Thyroid gland (tissue), 4 donors: ENCODE measurements around the gene DCLK2. TPM values are rescaled to one million over a fixed set of nuclear protein-coding genes. Genes with fewer than 3 reads are reported as not detected.

Experiments used
- DNase-seq, 2 donors: peaks; one replicate each; pipeline ENCODE4 v3.0.0-alpha.2; 2019
- H3K27ac ChIP-seq, 3 donors: fragments of 200-600 bp; sonication (generic); 1 replicate in 2 of 3; 2 replicates in 1 of 3; pipeline ENCODE4 v1.5.1; 2016 to 2019; ENCODE audit warnings: mild to moderate bottlenecking in 1 of 3, moderate library complexity in 1 of 3
- H3K27me3 ChIP-seq: fragments of 200-600 bp; sonication (generic); one replicate; pipeline ENCODE4 v1.5.1; 2019
- H3K36me3 ChIP-seq, 2 donors: fragments of 200-600 bp; sonication (generic); one replicate each; pipeline ENCODE4 v1.5.1; 2016 to 2019
- H3K4me1 ChIP-seq, 2 donors: fragments of 200-600 bp; sonication (generic); one replicate each; pipeline ENCODE4 v1.5.1; 2017 to 2019
- H3K4me3 ChIP-seq, 3 donors: fragments of 200-600 bp; sonication (generic); replicated peaks in 1 of 3; 1 replicate in 2 of 3; 2 replicates in 1 of 3; pipeline ENCODE4 v1.5.1; 2016; ENCODE audit warnings: mild to moderate bottlenecking in 1 of 3
- H3K9me3 ChIP-seq: fragments of 200-600 bp; sonication (generic); one replicate; pipeline ENCODE4 v1.5.1; 2017
- CTCF ChIP-seq, 6 experiments: fragments of 200-600 bp in 3 of 6; fragments of 450-650 bp in 3 of 6; sonication (generic) in 3 of 6; IDR thresholded peaks; one replicate each; pipeline ENCODE4 v1.5.1; 2016 to 2019; ENCODE audit warnings: antibody characterized with exemption in 6 of 6, mild to moderate bottlenecking in 2 of 6, inconsistent platforms in 1 of 6, moderate library complexity in 1 of 6
- POLR2A ChIP-seq, 2 donors: fragments of 450-650 bp; IDR thresholded peaks; one replicate each; pipeline ENCODE4 v1.6.1; 2017; ENCODE audit warnings: antibody characterized with exemption in 2 of 2, mild to moderate bottlenecking in 2 of 2, moderate library complexity in 1 of 2
- WGBS, 2 donors: methylation state at CpG; one replicate each; pipeline ENCODE4 v1.1.5; 2017; 5-methylcytosine and 5-hydroxymethylcytosine counted together
- intact Hi-C: fragments of 100-400 bp; cut with DNase I; formaldehyde crosslinking; loops from one replicate; pipeline ENCODE4 v1.15.1; 2023
- total RNA-seq, 4 donors: library from RNA; depleted of rRNA; stranded (reverse); fragments of >200 nt; gene quantifications; one replicate each; pipeline ENCODE4 v1.2.3, GENCODE V29; 2016

Gene DCLK2
- total RNA-seq, 4 donors from 2014 or later: 6.6 to 19.7 (median 12.3) TPM

- H3K36me3 ChIP-seq: no peaks in the 10 kb centered on the region
- no peaks in the 10 kb centered on the region for H3K27me3 ChIP-seq
- no peak overlapping the region for H3K27ac ChIP-seq
- H3K4me1 ChIP-seq: peaks cover 0 to 7% of the 10 kb centered on the region in 2 donors
- no peaks in the 10 kb centered on the region for H3K9me3 ChIP-seq
- no peak overlapping the region for H3K4me3 ChIP-seq
- 96 to 97% methylated on average over 6 of the region's 6 CpGs for WGBS, 2 donors
- DNase-seq: no peak
- no peak for TF ChIP-seq CTCF (IDR thresholded peaks at IDR 0.05)
- TF ChIP-seq POLR2A (IDR thresholded peaks at IDR 0.05): no peak
- intact Hi-C loops: no loop called here
Measured at GRCh38 chr4:150068300-150068960, 9.8 kb upstream of the DCLK2 start.

- Histone ChIP-seq H3K36me3 (no peaks in the 10 kb centered on the region), H3K4me3 (no peak overlapping the region), H3K4me1 (peaks cover 0 to under 1% of the 10 kb centered on the region in 2 donors), H3K27ac (no peak overlapping the region), H3K27me3 (no peaks in the 10 kb centered on the region), H3K9me3 (no peaks in the 10 kb centered on the region)
- no peak for TF ChIP-seq CTCF (IDR thresholded peaks at IDR 0.05)
- TF ChIP-seq POLR2A (IDR thresholded peaks at IDR 0.05): no peak
- intact Hi-C loops: no loop called here
- DNase-seq: no peak
- 53 to 87% methylated on average over 1 of the region's 1 CpG for WGBS, 2 donors
Measured at GRCh38 chr4:150069353-150069752, 8.9 kb upstream of the DCLK2 start.

GRCh38 chr4:150070464-150071170, 7.6 kb upstream of the DCLK2 start:
- intact Hi-C loops: loop anchor here (10.0 kb wide), 1 partner anchor 164 kb away; no protein-coding TSS in a partner anchor
- H3K27ac ChIP-seq: no peak overlapping the region
- H3K27me3 ChIP-seq: no peaks in the 10 kb centered on the region

GRCh38 chr4:150072471-150072870, 5.8 kb upstream of the DCLK2 start:
- H3K9me3 ChIP-seq: no peaks in the 10 kb centered on the region
- WGBS, 2 donors: 95 to 98% methylated on average over 4 of the region's 4 CpGs
- intact Hi-C loops: loop anchor here (10.0 kb wide), 1 partner anchor 162 kb away; no protein-coding TSS in a partner anchor
- peak overlapping the region; percentile 44 to 61 (median 59) for H3K27ac ChIP-seq
- no peak overlapping the region for H3K4me3 ChIP-seq
- H3K36me3 ChIP-seq: no peaks in the 10 kb centered on the region
- no peak for TF ChIP-seq POLR2A (IDR thresholded peaks at IDR 0.05)
- TF ChIP-seq CTCF (IDR thresholded peaks at IDR 0.05): no peak
- no peaks in the 10 kb centered on the region for H3K4me1 ChIP-seq
- no peaks in the 10 kb centered on the region for H3K27me3 ChIP-seq
- DNase-seq: no peak

More at GRCh38 chr4:150070464-150071170, 7.6 kb upstream of the DCLK2 start:
- Histone ChIP-seq H3K9me3 (no peaks in the 10 kb centered on the region), H3K36me3 (no peaks in the 10 kb centered on the region), H3K4me3 (no peak overlapping the region), H3K4me1 (no peaks in the 10 kb centered on the region)
- TF ChIP-seq POLR2A (IDR thresholded peaks at IDR 0.05) (no peak), CTCF (IDR thresholded peaks at IDR 0.05) (no peak)
- 86 to 88% methylated on average over 4 of the region's 4 CpGs for WGBS, 2 donors
- no peak for DNase-seq
